ENCODE data around the gene AQP1.

DNA sequence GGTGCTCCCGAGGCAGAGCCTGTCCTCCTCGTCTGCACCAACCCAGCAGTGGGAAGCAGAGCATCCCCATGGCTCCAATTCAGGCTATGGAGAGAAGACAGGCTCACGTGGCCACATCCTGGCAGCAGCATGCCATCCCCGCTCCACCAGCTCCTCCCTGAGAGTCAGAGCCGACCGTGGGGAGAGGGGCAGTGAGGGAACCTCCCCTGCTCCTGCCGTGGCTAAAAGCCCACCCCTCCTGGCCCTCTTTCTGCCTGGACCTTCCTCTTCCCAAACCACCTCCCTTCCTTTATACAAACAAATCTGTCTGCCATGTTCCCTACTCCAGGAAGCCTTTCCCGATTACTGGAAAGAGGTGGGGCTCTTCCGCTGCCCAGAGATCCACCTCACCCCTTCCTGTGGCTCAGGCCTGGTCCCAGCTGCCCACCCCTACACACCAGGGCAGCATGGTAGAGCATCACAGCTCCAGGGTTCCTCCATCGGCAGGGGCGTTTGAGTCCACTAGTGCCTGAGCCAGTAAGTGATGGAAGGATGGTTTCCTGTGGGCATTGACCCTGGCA, 10.8 kb upstream of the AQP1 start:
- TF ChIP-seq, protein P1, sequence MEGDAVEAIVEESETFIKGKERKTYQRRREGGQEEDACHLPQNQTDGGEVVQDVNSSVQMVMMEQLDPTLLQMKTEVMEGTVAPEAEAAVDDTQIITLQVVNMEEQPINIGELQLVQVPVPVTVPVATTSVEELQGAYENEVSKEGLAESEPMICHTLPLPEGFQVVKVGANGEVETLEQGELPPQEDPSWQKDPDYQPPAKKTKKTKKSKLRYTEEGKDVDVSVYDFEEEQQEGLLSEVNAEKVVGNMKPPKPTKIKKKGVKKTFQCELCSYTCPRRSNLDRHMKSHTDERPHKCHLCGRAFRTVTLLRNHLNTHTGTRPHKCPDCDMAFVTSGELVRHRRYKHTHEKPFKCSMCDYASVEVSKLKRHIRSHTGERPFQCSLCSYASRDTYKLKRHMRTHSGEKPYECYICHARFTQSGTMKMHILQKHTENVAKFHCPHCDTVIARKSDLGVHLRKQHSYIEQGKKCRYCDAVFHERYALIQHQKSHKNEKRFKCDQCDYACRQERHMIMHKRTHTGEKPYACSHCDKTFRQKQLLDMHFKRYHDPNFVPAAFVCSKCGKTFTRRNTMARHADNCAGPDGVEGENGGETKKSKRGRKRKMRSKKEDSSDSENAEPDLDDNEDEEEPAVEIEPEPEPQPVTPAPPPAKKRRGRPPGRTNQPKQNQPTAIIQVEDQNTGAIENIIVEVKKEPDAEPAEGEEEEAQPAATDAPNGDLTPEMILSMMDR (conservative IDR thresholded peaks at IDR 0.05; ENCODE audit: low read depth, low read length) = no peak
- no peak for TF ChIP-seq EZH2 (IDR thresholded peaks at IDR 0.05; ENCODE audit: low read length, unreplicated experiment)

All from PC-3 (cell line).